GM23338 (cell line): Measurements from ENCODE around the gene CEP131.

Experiments used
- CREB1 ChIP-seq: fragments of 250-450 bp; sonication (Bioruptor Pico); IDR thresholded peaks from 2 replicates; pipeline ENCODE4 v1.5.0; 2020; ENCODE audit warnings: low read depth, mild to moderate bottlenecking, moderate library complexity
- CTCF ChIP-seq, 2 experiments: fragments of 200-600 bp in 1 of 2; sonication (generic) in 1 of 2; conservative IDR thresholded peaks; 2 replicates each; pipeline versions ENCODE4 v1.5.1 to v1.6.1; 2016 to 2017; ENCODE audit warnings: antibody characterized with exemption in 2 of 2, low read depth in 2 of 2, mild to moderate bottlenecking in 2 of 2, moderate library complexity in 1 of 2
- ETS1 ChIP-seq: IDR thresholded peaks from 2 replicates; pipeline ENCODE4 v1.6.1; 2016; ENCODE audit warnings: antibody characterized with exemption
- EZH2 ChIP-seq: fragments of 200-600 bp; sonication (generic); IDR thresholded peaks from one replicate; pipeline ENCODE4 v1.8.0; 2017; ENCODE audit warnings: antibody characterized with exemption, mild to moderate bottlenecking, low read depth; ENCODE audit not compliant: unreplicated experiment
- EZH2phosphoT487 ChIP-seq: fragments of 200-600 bp; sonication (generic); IDR thresholded peaks from one replicate; pipeline ENCODE4 v1.8.1; 2018; ENCODE audit warnings: antibody characterized with exemption; ENCODE audit not compliant: unreplicated experiment
- JUNB ChIP-seq: IDR thresholded peaks from one replicate; pipeline ENCODE4 v1.6.1; 2016; ENCODE audit warnings: antibody characterized with exemption; ENCODE audit not compliant: unreplicated experiment
- NANOG ChIP-seq: IDR thresholded peaks from 2 replicates; pipeline ENCODE4 v1.6.1; 2016; ENCODE audit warnings: antibody characterized with exemption, borderline replicate concordance
- POLR2AphosphoS5 ChIP-seq: IDR thresholded peaks from 2 replicates; pipeline ENCODE4 v1.6.1; 2016; ENCODE audit warnings: antibody characterized with exemption, low read depth
- ZNF114 ChIP-seq: fragments of 250-450 bp; sonication (Bioruptor Pico); IDR thresholded peaks from 2 replicates; pipeline ENCODE4 v1.5.0; 2020; ENCODE audit warnings: mild to moderate bottlenecking, moderate library complexity
- ZNF331 ChIP-seq: fragments of 250-450 bp; sonication (Bioruptor Pico); IDR thresholded peaks from 2 replicates; pipeline ENCODE4 v1.5.0; 2020; ENCODE audit warnings: low read depth, mild to moderate bottlenecking, moderate library complexity
- TF ChIP-seq, protein P1 (sequence below): IDR thresholded peaks from one replicate; pipeline ENCODE4 v1.6.1; 2018; ENCODE audit warnings: antibody characterized with exemption; ENCODE audit not compliant: unreplicated experiment

DNA sequence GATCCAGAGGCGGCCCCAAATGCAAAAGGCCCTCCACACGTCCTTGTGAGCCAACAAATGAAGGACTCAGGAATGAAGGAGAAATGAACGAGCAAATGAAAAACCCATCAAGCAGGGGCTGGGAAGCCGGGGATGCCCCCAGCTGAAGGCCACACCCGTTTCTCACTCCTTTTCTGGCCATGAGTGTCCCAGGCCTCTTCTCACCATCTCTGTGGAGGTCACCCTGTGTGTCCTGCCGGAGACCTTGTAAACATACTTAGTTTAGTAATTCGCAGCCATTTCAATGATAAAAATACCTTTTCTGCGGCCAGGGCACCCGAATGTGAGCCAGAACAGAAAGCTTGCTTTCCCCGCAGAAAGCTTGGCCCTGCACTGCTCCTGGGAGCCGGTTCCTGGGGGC is 35.6 kb downstream of the CEP131 start:
- TF ChIP-seq CTCF (conservative IDR thresholded peaks at IDR 0.05; ENCODE audit: low read depth in 2 of 2), result no peak
- TF ChIP-seq EZH2, result no peak
- TF ChIP-seq POLR2AphosphoS5, result no peak
- no peak for TF ChIP-seq JUNB
- no peak for TF ChIP-seq ZNF331 (CRISPR knock-in tag)
- no peak for TF ChIP-seq EZH2phosphoT487
- no peak for TF ChIP-seq ZNF114 (CRISPR knock-in tag)
- TF ChIP-seq ETS1, result no peak
- TF ChIP-seq NANOG, result no peak
- TF ChIP-seq, protein P1, sequence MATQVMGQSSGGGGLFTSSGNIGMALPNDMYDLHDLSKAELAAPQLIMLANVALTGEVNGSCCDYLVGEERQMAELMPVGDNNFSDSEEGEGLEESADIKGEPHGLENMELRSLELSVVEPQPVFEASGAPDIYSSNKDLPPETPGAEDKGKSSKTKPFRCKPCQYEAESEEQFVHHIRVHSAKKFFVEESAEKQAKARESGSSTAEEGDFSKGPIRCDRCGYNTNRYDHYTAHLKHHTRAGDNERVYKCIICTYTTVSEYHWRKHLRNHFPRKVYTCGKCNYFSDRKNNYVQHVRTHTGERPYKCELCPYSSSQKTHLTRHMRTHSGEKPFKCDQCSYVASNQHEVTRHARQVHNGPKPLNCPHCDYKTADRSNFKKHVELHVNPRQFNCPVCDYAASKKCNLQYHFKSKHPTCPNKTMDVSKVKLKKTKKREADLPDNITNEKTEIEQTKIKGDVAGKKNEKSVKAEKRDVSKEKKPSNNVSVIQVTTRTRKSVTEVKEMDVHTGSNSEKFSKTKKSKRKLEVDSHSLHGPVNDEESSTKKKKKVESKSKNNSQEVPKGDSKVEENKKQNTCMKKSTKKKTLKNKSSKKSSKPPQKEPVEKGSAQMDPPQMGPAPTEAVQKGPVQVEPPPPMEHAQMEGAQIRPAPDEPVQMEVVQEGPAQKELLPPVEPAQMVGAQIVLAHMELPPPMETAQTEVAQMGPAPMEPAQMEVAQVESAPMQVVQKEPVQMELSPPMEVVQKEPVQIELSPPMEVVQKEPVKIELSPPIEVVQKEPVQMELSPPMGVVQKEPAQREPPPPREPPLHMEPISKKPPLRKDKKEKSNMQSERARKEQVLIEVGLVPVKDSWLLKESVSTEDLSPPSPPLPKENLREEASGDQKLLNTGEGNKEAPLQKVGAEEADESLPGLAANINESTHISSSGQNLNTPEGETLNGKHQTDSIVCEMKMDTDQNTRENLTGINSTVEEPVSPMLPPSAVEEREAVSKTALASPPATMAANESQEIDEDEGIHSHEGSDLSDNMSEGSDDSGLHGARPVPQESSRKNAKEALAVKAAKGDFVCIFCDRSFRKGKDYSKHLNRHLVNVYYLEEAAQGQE, result no peak
- TF ChIP-seq CREB1 (CRISPR knock-in tag), result no peak
